Neural cell (in vitro differentiated cells): Measurements from ENCODE around the gene C7. TPM values are rescaled to one million over a fixed set of nuclear protein-coding genes. Genes with fewer than 3 reads are reported as not detected.

Source experiments
- H2AFZ ChIP-seq: fragments of 200-600, 300-800 bp; sonication (generic), shearing (Covaris generic); 2 replicates; pipeline ENCODE4 v1.6.0; 2014; ENCODE audit warnings: low read depth, mild to moderate bottlenecking, antibody characterized with exemption, low read length, moderate library complexity
- H3F3A ChIP-seq: fragments of 200-600 bp; shearing (Covaris generic); 2 replicates; pipeline ENCODE4 v1.6.1; 2016; ENCODE audit warnings: mild to moderate bottlenecking, moderate library complexity, mixed read lengths, antibody characterized with exemption, low read length; ENCODE audit not compliant: insufficient read depth, poor library complexity, severe bottlenecking
- H3K27ac ChIP-seq: fragments of 200-600, 300-800 bp; sonication (generic), shearing (Covaris generic); 2 replicates; pipeline ENCODE4 v1.5.1; 2014; ENCODE audit warnings: mild to moderate bottlenecking, low read length, moderate library complexity
- H3K27me3 ChIP-seq: fragments of 300-800, 200-600 bp; sonication (generic), shearing (Covaris generic); 2 replicates; pipeline ENCODE4 v1.6.0; 2014; ENCODE audit warnings: mild to moderate bottlenecking, low read depth, low read length, moderate library complexity; ENCODE audit not compliant: insufficient read depth
- H3K36me3 ChIP-seq: fragments of 300-800, 200-600 bp; sonication (generic), shearing (Covaris generic); 2 replicates; pipeline ENCODE4 v1.5.1; 2014; ENCODE audit warnings: mild to moderate bottlenecking, antibody characterized with exemption, low read length, moderate library complexity; ENCODE audit not compliant: insufficient read depth
- H3K4me2 ChIP-seq: fragments of 300-800, 200-600 bp; sonication (generic), shearing (Covaris generic); 2 replicates; pipeline ENCODE4 v1.6.0; 2014; ENCODE audit warnings: mild to moderate bottlenecking, low read length
- H3K4me3 ChIP-seq: fragments of 300-800, 200-600 bp; sonication (generic), shearing (Covaris generic); 2 replicates; pipeline ENCODE4 v1.5.1; 2014; ENCODE audit warnings: mild to moderate bottlenecking, low read length, moderate library complexity
- H3K79me2 ChIP-seq: fragments of 200-600 bp; shearing (Covaris generic); replicated peaks from 2 replicates; pipeline ENCODE4 v1.6.0; 2014; ENCODE audit warnings: mild to moderate bottlenecking, low read length, moderate library complexity; ENCODE audit not compliant: insufficient read depth
- H3K9ac ChIP-seq: fragments of 300-800, 200-600 bp; sonication (generic), shearing (Covaris generic); 2 replicates; pipeline ENCODE4 v1.6.1; 2016; ENCODE audit warnings: mild to moderate bottlenecking, low read length, mixed read lengths
- H3K9me2 ChIP-seq: fragments of 200-600 bp; shearing (Covaris generic); 2 replicates; pipeline ENCODE4 v1.6.1; 2016; ENCODE audit warnings: mild to moderate bottlenecking, low read length, mixed read lengths; ENCODE audit not compliant: insufficient read depth
- H3K9me3 ChIP-seq: fragments of 200-600, 300-800 bp; sonication (generic), shearing (Covaris generic); 2 replicates; pipeline ENCODE4 v1.6.1; 2016; ENCODE audit warnings: mild to moderate bottlenecking, mixed run types, low read length, moderate library complexity, mixed read lengths
- H4K20me1 ChIP-seq: fragments of 200-600 bp; shearing (Covaris generic); 2 replicates; pipeline ENCODE4 v1.6.1; 2016; ENCODE audit warnings: mild to moderate bottlenecking, mixed run types; ENCODE audit not compliant: insufficient read depth
- CTCF ChIP-seq: fragments of 450-650 bp; IDR thresholded peaks from 2 replicates; pipeline ENCODE4 v1.5.1; 2014; ENCODE audit warnings: antibody characterized with exemption, mild to moderate bottlenecking, moderate library complexity; ENCODE audit not compliant: poor library complexity, severe bottlenecking
- EP300 ChIP-seq: fragments of 450-650 bp; conservative IDR thresholded peaks from 2 replicates; pipeline ENCODE4 v1.6.1; 2014; ENCODE audit warnings: antibody characterized with exemption, mild to moderate bottlenecking, moderate library complexity; ENCODE audit not compliant: poor library complexity, severe bottlenecking
- EZH2 ChIP-seq: fragments of 200-600, 300-800 bp; shearing (Covaris generic), sonication (generic); IDR thresholded peaks from 2 replicates; pipeline ENCODE4 v1.6.1; 2014; ENCODE audit warnings: antibody characterized with exemption, low read length, borderline replicate concordance, mild to moderate bottlenecking; ENCODE audit not compliant: insufficient read depth, poor library complexity, severe bottlenecking
- MXI1 ChIP-seq: fragments of 450-650 bp; conservative IDR thresholded peaks from 2 replicates; pipeline ENCODE4 v1.6.1; 2014; ENCODE audit warnings: antibody characterized with exemption, mild to moderate bottlenecking; ENCODE audit not compliant: poor library complexity, severe bottlenecking
- POLR2AphosphoS5 ChIP-seq: IDR thresholded peaks from 2 replicates; pipeline ENCODE4 v1.6.1; 2012
- RAD21 ChIP-seq: fragments of 450-650 bp; conservative IDR thresholded peaks from 2 replicates; pipeline ENCODE4 v1.6.1; 2014; ENCODE audit warnings: antibody characterized with exemption, mild to moderate bottlenecking, moderate library complexity
- REST ChIP-seq: IDR thresholded peaks from 2 replicates; pipeline ENCODE4 v1.6.1; 2012; ENCODE audit warnings: borderline replicate concordance
- SMC3 ChIP-seq: fragments of 450-650 bp; conservative IDR thresholded peaks from 2 replicates; pipeline ENCODE4 v1.6.1; 2014; ENCODE audit warnings: antibody characterized with exemption, mild to moderate bottlenecking, moderate library complexity; ENCODE audit not compliant: poor library complexity
- polyA plus RNA-seq: library from polyadenylated mRNA; depleted of rRNA; stranded (reverse); fragments of >200 nt; gene quantifications from 2 replicates; pipeline ENCODE4 v1.2.3, GENCODE V29; 2014

C7 gene
- polyA plus RNA-seq, 1 donor from 2014 or later: not detected

GRCh38 chr5:40909723-40910122, 426 bp downstream of the C7 start:
- no peaks in the 10 kb centered on the region for H3F3A ChIP-seq
- H4K20me1 ChIP-seq: no peaks in the 10 kb centered on the region
- no peaks in the 10 kb centered on the region for H3K36me3 ChIP-seq
- H3K4me2 ChIP-seq: no peak overlapping the region
- TF ChIP-seq SMC3 (no peak), EP300 (no peak), CTCF (no peak)
- no peaks in the 10 kb centered on the region for H3K27me3 ChIP-seq
- H3K27ac ChIP-seq: no peak overlapping the region
- no peak overlapping the region for H3K4me3 ChIP-seq
- H3K9me2 ChIP-seq: no peaks in the 10 kb centered on the region
- H3K9me3 ChIP-seq: no peaks in the 10 kb centered on the region
- no peak overlapping the region for H2AFZ ChIP-seq
- no peaks in the 10 kb centered on the region for H3K79me2 ChIP-seq
- H3K9ac ChIP-seq: no peak overlapping the region

- no peaks in the 10 kb centered on the region for H3K27me3 ChIP-seq
- H3F3A ChIP-seq: no peaks in the 10 kb centered on the region
- no peaks in the 10 kb centered on the region for H4K20me1 ChIP-seq
- H3K4me3 ChIP-seq: no peak overlapping the region
- no peaks in the 10 kb centered on the region for H3K9me2 ChIP-seq
- H3K9me3 ChIP-seq: no peaks in the 10 kb centered on the region
- H3K9ac ChIP-seq: no peak overlapping the region
- no peak overlapping the region for H3K4me2 ChIP-seq
- H3K79me2 ChIP-seq: no peaks in the 10 kb centered on the region
- TF ChIP-seq RAD21 (no peak), SMC3 (no peak), MXI1 (no peak), CTCF (no peak), POLR2AphosphoS5 (no peak), EZH2 (no peak), REST (no peak)
- H3K36me3 ChIP-seq: no peaks in the 10 kb centered on the region
- no peak overlapping the region for H3K27ac ChIP-seq
- no peak overlapping the region for H2AFZ ChIP-seq
Observed at GRCh38 chr5:40911266-40911665, 2.0 kb downstream of the C7 start.
